Transverse colon (tissue), 4 donors: Measurements from ENCODE around the gene STK32A. TPM values are rescaled to one million over a fixed set of nuclear protein-coding genes. Genes with fewer than 3 reads are reported as not detected.

Experiments
- DNase-seq: peaks from one replicate; pipeline ENCODE4 v3.0.0-alpha.2; 2019
- H3K27ac ChIP-seq, 4 donors: fragments of 200-600 bp; sonication (generic); 2 replicates each; pipeline ENCODE4 v1.5.1; 2016 to 2018; ENCODE audit warnings: inconsistent platforms in 4 of 4
- H3K27me3 ChIP-seq: fragments of 200-600 bp; sonication (generic); 2 replicates; pipeline ENCODE4 v1.5.1; 2017; ENCODE audit warnings: inconsistent platforms
- H3K36me3 ChIP-seq, 4 donors: fragments of 200-600 bp; sonication (generic); 2 replicates each; pipeline ENCODE4 v1.5.1; 2017 to 2019; ENCODE audit warnings: inconsistent platforms in 4 of 4
- H3K4me1 ChIP-seq, 4 donors: fragments of 200-600 bp; sonication (generic); 2 replicates each; pipeline ENCODE4 v1.5.1; 2017 to 2020; ENCODE audit warnings: inconsistent platforms in 4 of 4
- H3K4me3 ChIP-seq, 4 donors: fragments of 200-600 bp; sonication (generic); 1 replicate in 1 of 4; 2 replicates in 3 of 4; pipeline versions ENCODE4 v1.5.1 to v1.6.1; 2017 to 2019; ENCODE audit warnings: inconsistent platforms in 4 of 4
- H3K9me3 ChIP-seq, 2 donors: fragments of 200-600 bp; sonication (generic); 2 replicates each; pipeline ENCODE4 v1.5.1; 2017 to 2019; ENCODE audit warnings: inconsistent platforms in 2 of 2
- CTCF ChIP-seq, 5 experiments: fragments of 200-600 bp in 3 of 5; fragments of 450-650 bp in 2 of 5; sonication (generic) in 3 of 5; IDR thresholded peaks; 1 replicate in 2 of 5; 2 replicates in 3 of 5; pipeline ENCODE4 v1.5.1; 2016 to 2017; ENCODE audit warnings: antibody characterized with exemption in 5 of 5, inconsistent platforms in 3 of 5, mild to moderate bottlenecking in 2 of 5, moderate library complexity in 1 of 5
- EP300 ChIP-seq: sonication (generic); formaldehyde crosslinking; IDR thresholded peaks from one replicate; pipeline ENCODE4 v1.6.1; 2017; ENCODE audit warnings: antibody characterized with exemption, low read depth
- POLR2A ChIP-seq: fragments of 450-650 bp; IDR thresholded peaks from one replicate; pipeline ENCODE4 v1.6.1; 2016; ENCODE audit warnings: antibody characterized with exemption, mild to moderate bottlenecking, moderate library complexity
- POLR2AphosphoS5 ChIP-seq, 3 donors: sonication (generic); formaldehyde crosslinking; IDR thresholded peaks; one replicate each; pipeline ENCODE4 v1.6.1; 2016; ENCODE audit warnings: antibody characterized with exemption in 3 of 3
- WGBS, 2 donors: methylation state at CpG; one replicate each; pipeline ENCODE4 v1.1.5; 2018; ENCODE audit warnings: low coverage in 1 of 2; 5-methylcytosine and 5-hydroxymethylcytosine counted together
- in situ Hi-C, 4 donors: fragments of 200-750 bp; cut with MboI; loops; one replicate each; pipeline versions ENCODE4 v1.15.0 to v1.15.1; 2017; ENCODE audit warnings: low sequenced_read_pairs in 3 of 4, low pct_ligation_motif_present in 1 of 4, low pct_unique_long_range_greater_than_20kb in 1 of 4
- intact Hi-C: fragments of 100-400 bp; cut with DNase I; formaldehyde crosslinking; loops from one replicate; pipeline ENCODE4 v1.15.1; 2023; ENCODE audit warnings: low total_unique reads
- total RNA-seq, 4 donors: library from RNA; depleted of rRNA; stranded (reverse); fragments of >200 nt; gene quantifications; one replicate each; pipeline ENCODE4 v1.1.0, GENCODE V29; 2016

Gene STK32A
- total RNA-seq, 4 donors from 2014 or later: 1.4 to 1.6 TPM; not detected in 2

DNA sequence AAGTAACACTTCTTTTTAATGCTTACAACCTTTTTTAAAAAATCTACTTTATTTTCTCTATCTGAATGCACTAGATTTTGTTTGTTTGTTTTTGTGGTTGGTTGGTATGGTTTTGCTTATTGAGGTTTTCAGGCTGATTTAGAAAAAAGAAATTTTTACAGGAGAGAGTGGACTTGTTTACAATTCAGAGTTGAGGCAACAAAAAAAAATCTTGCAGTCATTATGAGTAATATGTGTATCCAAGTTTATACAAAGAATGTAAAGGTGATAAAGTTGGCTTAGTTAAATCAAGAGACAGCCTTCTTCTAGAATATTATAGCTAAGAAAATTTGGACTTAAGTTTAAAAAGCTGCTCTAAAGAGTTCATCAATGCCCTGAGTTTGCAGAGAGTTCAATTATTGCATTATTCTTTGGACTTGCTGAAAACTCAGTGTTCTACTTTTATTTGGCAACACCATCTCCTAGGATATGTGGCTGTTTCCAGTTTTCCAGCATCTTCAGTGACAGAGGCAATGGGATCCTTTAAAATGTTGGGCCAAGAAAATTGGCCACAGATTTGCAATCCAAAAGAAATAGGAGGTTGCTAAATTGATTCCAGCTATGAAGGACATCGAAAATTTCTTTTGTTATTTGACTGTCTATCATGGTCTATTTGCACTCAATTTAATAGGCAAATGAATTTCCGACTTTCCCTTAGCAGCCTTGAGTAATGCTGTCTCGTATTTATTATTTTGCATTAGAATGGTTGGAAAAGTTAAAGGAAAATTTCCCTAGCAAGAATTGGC lies 10.7 kb downstream of the STK32A start:
- H3K36me3 ChIP-seq: no peaks in the 10 kb centered on the region
- no peaks in the 10 kb centered on the region for H3K4me1 ChIP-seq
- 54 to 63% methylated on average over 3 of the region's 3 CpGs for WGBS, 2 donors
- intact Hi-C loops: no loop called here
- DNase-seq: no peak
- no peaks in the 10 kb centered on the region for H3K27me3 ChIP-seq
- in situ Hi-C loops: loop anchor here in 3 of 4 donors (25.0 kb wide), 2 partner anchors 117 to 317 kb away; no protein-coding TSS in a partner anchor
- no peaks in the 10 kb centered on the region for H3K9me3 ChIP-seq
- H3K27ac ChIP-seq: no peak overlapping the region
- no peak for TF ChIP-seq EP300
- no peak for TF ChIP-seq CTCF (IDR thresholded peaks at IDR 0.05)
- no peak for TF ChIP-seq POLR2A
- no peak for TF ChIP-seq POLR2AphosphoS5 (IDR thresholded peaks at IDR 0.05)
- H3K4me3 ChIP-seq: no peak overlapping the region

- TF ChIP-seq POLR2AphosphoS5 (IDR thresholded peaks at IDR 0.05): no peak
- no peak for TF ChIP-seq EP300
- no peak for TF ChIP-seq CTCF (IDR thresholded peaks at IDR 0.05)
- TF ChIP-seq POLR2A: no peak
- H3K4me1 ChIP-seq: no peaks in the 10 kb centered on the region
- H3K4me3 ChIP-seq: no peak overlapping the region
- H3K9me3 ChIP-seq: no peaks in the 10 kb centered on the region
- DNase-seq: no peak
- no peak overlapping the region for H3K27ac ChIP-seq
- WGBS, 2 donors: 17 to 39% methylated on average over 1 to 2 of the region's 2 CpGs
- H3K36me3 ChIP-seq: no peaks in the 10 kb centered on the region
- in situ Hi-C loops: loop anchor here in 3 of 4 donors (25.0 kb wide), 2 partner anchors 114 to 314 kb away; no protein-coding TSS in a partner anchor
- H3K27me3 ChIP-seq: no peaks in the 10 kb centered on the region
- intact Hi-C loops: no loop called here
Observed at GRCh38 chr5:147248561-147248960, 13.7 kb downstream of the STK32A start.

- Histone ChIP-seq H3K27me3 (no peaks in the 10 kb centered on the region), H3K4me3 (no peak overlapping the region), H3K9me3 (no peaks in the 10 kb centered on the region), H3K27ac (no peak overlapping the region), H3K36me3 (no peaks in the 10 kb centered on the region), H3K4me1 (no peaks in the 10 kb centered on the region)
- TF ChIP-seq POLR2A: no peak
- no peak for TF ChIP-seq POLR2AphosphoS5 (IDR thresholded peaks at IDR 0.05)
- TF ChIP-seq CTCF (IDR thresholded peaks at IDR 0.05): no peak
- no peak for TF ChIP-seq EP300
- intact Hi-C loops (no loop called here), in situ Hi-C loops (no loop called here)
- DNase-seq: no peak
- WGBS, 2 donors: 81 to 100% methylated on average over 1 of the region's 1 CpG
Observed at GRCh38 chr5:147259837-147260236, 25.0 kb downstream of the STK32A start.

DNA sequence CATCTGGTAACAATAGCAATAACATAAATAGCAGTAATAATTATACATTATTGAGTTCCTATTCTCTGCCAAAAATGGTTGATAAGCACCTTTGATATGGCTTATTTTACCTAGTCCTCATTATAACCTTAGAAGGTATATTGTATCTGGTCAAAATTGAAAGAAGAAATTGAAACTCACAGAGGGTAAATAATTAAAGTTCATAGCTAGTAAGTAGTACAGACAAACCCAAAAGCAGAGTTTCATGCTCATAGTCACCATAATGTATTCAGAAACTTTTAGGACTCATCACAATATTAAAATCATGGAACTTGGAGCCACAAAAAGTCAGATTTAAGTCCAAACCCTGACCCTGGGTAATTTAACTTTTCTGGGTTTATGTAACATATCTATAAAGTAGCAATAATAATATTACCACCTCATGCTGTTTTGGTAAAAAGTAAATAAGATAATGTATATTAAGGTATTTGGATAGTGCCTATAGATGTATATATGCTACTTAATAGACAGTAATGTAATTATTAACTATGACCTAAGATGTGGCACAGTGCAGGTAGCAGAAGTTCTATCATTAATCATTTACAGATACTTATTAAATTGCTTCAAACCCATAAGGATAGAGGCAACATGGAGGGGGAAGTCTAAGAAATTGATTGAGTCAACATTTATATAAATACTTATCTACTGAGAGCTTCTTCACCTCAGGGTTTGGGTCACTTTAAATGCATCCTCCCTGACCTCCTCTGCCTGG lies 32.4 kb downstream of the STK32A start:
- in situ Hi-C loops: no loop called here
- Histone ChIP-seq H3K27ac (no peak overlapping the region), H3K9me3 (no peaks in the 10 kb centered on the region), H3K4me3 (no peak overlapping the region), H3K36me3 (no peaks in the 10 kb centered on the region), H3K4me1 (no peaks in the 10 kb centered on the region), H3K27me3 (no peaks in the 10 kb centered on the region)
- intact Hi-C loops: no loop called here
- no peak for DNase-seq
- TF ChIP-seq CTCF (IDR thresholded peaks at IDR 0.05) (no peak), POLR2AphosphoS5 (IDR thresholded peaks at IDR 0.05) (no peak), POLR2A (no peak), EP300 (no peak)
